Camera-type eye (tissue), 1 donor: Measurements from ENCODE around the gene ACSL5. TPM values are rescaled to one million over a fixed set of nuclear protein-coding genes. Genes with fewer than 3 reads are reported as not detected.

Experiments used
- total RNA-seq: library from RNA; depleted of rRNA; stranded (reverse); fragments of >200 nt; gene quantifications from one replicate; pipeline ENCODE4 v1.2.3, GENCODE V29; 2014

Gene ACSL5
- total RNA-seq, result 3.6 TPM

GRCh38 chr10:112373912-112374338 is at the start of gene ACSL5:
Gene ACSL5 (plus strand): TSS chr10:112374116. CDS start chr10:112394947, 20,831 bp downstream.

GRCh38 chr10:112446855-112447619 is 73.1 kb downstream of the ACSL5 start, which contains the start of the genes VTI1A and ZDHHC6:
Gene VTI1A (plus strand): TSS chr10:112447215. CDS start chr10:112447374, 159 bp downstream.
Gene ZDHHC6 (minus strand): TSS chr10:112446914. CDS start chr10:112445436, 1,478 bp downstream.

Other genes starting within 250 kb of the ACSL5 start
- 27.3 TPM for gene GPAM, start 190.4 kb upstream of the ACSL5 start, total RNA-seq
- not detected for gene TECTB, start 90.7 kb upstream of the ACSL5 start, total RNA-seq
- 37.2 TPM for gene ZDHHC6, start 72.8 kb downstream of the ACSL5 start, total RNA-seq
- gene VTI1A, start 73.1 kb downstream of the ACSL5 start, total RNA-seq, result 110 TPM